C4-2B (cell line): ENCODE measurements around the gene CENPU.
"Not testable (repeated sequence)": the region's sequence is repeated elsewhere in the genome, so short reads cannot be mapped to it uniquely, and the experiment has no call there.

ENCODE experiments used
- CTCF ChIP-seq: fragments of 450-650 bp; conservative IDR thresholded peaks from 2 replicates; pipeline ENCODE4 v1.5.1; 2017; ENCODE audit warnings: mild to moderate bottlenecking
- ZFX ChIP-seq: fragments of 450-650 bp; IDR thresholded peaks from 2 replicates; pipeline ENCODE4 v1.6.1; 2017

GRCh38 chr4:184739575-184739974 lies 5.7 kb upstream of the CENPU start:
- TF ChIP-seq CTCF, ZFX: not testable (repeated sequence)
